Caco-2 (cell line): ENCODE results near the gene NETO2. TPM values are rescaled to one million over a fixed set of nuclear protein-coding genes. Genes with fewer than 3 reads are reported as not detected.
"Not testable (repeated sequence)": the region's sequence is repeated elsewhere in the genome, so short reads cannot be mapped to it uniquely, and the experiment has no call there.

Experiments
- BruUV-seq: library from RNA; stranded (reverse); fragments of 400-500 nt; replicated peaks from 2 replicates; lab custom pipeline; 2021; lab: Mats Ljungman, UMichigan
- CTCF ChIA-PET: fragments of 300-600 bp; sonication (Branson Sonifier 250); formaldehyde crosslinking; loops from one replicate; lab custom pipeline; 2022; ENCODE audit warnings: antibody characterized with exemption; lab: Charles Lee
- POLR2A ChIA-PET: fragments of 300-600 bp; sonication (Branson Sonifier 250); formaldehyde crosslinking; loops from one replicate; lab custom pipeline; 2022; ENCODE audit warnings: antibody characterized with exemption; lab: Charles Lee
- DNase-seq, 2 experiments: peaks; one replicate each; pipeline versions ENCODE4 v3.0.0 to v3.0.0-alpha.2; 2020 to 2022
- H3K27me3 ChIP-seq: replicated peaks from 2 replicates; pipeline ENCODE4 v1.6.0; 2011; ENCODE audit warnings: low read length; ENCODE audit not compliant: control insufficient read depth, insufficient read depth
- H3K36me3 ChIP-seq: 2 replicates; pipeline ENCODE4 v1.5.1; 2011; ENCODE audit warnings: low read length; ENCODE audit not compliant: control insufficient read depth, insufficient read depth
- H3K4me1 ChIP-seq: fragments of 250-450 bp; sonication (Bioruptor Pico); 2 replicates; pipeline ENCODE4 v1.5.1; 2020; ENCODE audit warnings: mild to moderate bottlenecking
- H3K4me3 ChIP-seq: 2 replicates; pipeline ENCODE4 v1.5.1; 2011; ENCODE audit warnings: low read depth, mild to moderate bottlenecking, control low read depth, low read length
- H3K9me3 ChIP-seq: fragments of 250-450 bp; sonication (Bioruptor Pico); 2 replicates; pipeline ENCODE4 v1.5.1; 2020; ENCODE audit warnings: mild to moderate bottlenecking, moderate library complexity
- H3K27ac Mint-ChIP-seq: one replicate; pipeline ENCODE4 v1.8.0; 2022; ENCODE audit warnings: mixed read lengths; ENCODE audit not compliant: unreplicated experiment
- H3K27me3 Mint-ChIP-seq: one replicate; pipeline ENCODE4 v1.8.0; 2022; ENCODE audit warnings: mixed read lengths; ENCODE audit not compliant: insufficient read depth, unreplicated experiment
- H3K36me3 Mint-ChIP-seq: one replicate; pipeline ENCODE4 v1.8.0; 2022; ENCODE audit warnings: mild to moderate bottlenecking, mixed read lengths; ENCODE audit not compliant: insufficient read depth, unreplicated experiment
- H3K4me1 Mint-ChIP-seq: one replicate; pipeline ENCODE4 v1.8.0; 2022; ENCODE audit warnings: low read depth, mixed read lengths; ENCODE audit not compliant: unreplicated experiment
- H3K4me3 Mint-ChIP-seq: one replicate; pipeline ENCODE4 v1.8.0; 2022; ENCODE audit warnings: mild to moderate bottlenecking, moderate library complexity, mixed read lengths; ENCODE audit not compliant: unreplicated experiment
- H3K9me3 Mint-ChIP-seq: one replicate; pipeline ENCODE4 v1.8.0; 2022; ENCODE audit warnings: mixed read lengths; ENCODE audit not compliant: unreplicated experiment
- intact Hi-C: fragments of 100-400 bp; cut with micrococcal nuclease; formaldehyde crosslinking; loops from one replicate; pipeline ENCODE4 v1.10.0; 2022; ENCODE audit not compliant: unreplicated experiment
- total RNA-seq: library from RNA; stranded (reverse); gene quantifications from 2 replicates; pipeline ENCODE4 v1.2.3, GENCODE V29; 2022
- TF ChIP-seq, protein P1 (sequence below), 2 experiments: fragments of 200-600 bp in 1 of 2; IDR thresholded peaks; 1 replicate in 1 of 2; 2 replicates in 1 of 2; pipeline versions ENCODE4 v1.5.1 to v1.8.0; 2011 to 2022; ENCODE audit warnings: antibody characterized with exemption in 1 of 2, control low read depth in 1 of 2, inconsistent platforms in 1 of 2, low read depth in 1 of 2, low read length in 1 of 2, mild to moderate bottlenecking in 1 of 2, moderate library complexity in 1 of 2; ENCODE audit not compliant: insufficient read depth in 1 of 2, severe bottlenecking in 1 of 2, unreplicated experiment in 1 of 2

Gene NETO2
- total RNA-seq, 1 experiment from 2014 or later = 41.2 TPM

DNA sequence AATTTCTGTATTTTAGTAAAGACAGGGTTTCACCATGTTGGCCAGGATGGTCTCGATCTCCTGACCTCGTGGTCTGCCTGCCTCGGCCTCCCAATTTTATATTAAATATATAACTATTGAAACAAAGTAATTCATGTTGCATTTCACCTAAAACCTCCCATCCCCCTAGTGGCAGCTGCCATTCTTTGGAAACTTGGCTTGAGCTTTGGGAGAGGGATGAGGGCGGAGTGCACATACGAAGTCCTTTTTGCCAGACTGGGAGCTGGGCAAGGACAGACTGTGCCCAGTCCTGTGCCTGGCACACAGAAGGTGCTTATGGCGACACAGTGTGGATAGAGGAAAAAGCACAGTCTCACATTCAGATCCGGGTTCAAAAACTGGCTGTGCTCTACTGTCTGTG, 83.8 kb downstream of the NETO2 start:
- no TSS peak for BruUV-seq
- Mint-ChIP-seq H3K36me3 (no peaks in the 10 kb centered on the region), H3K27me3 (no peaks in the 10 kb centered on the region), H3K9me3 (peaks cover 11% of the 10 kb centered on the region), H3K4me1 (no peaks in the 10 kb centered on the region), H3K4me3 (no peak overlapping the region), H3K27ac (no peak overlapping the region)
- Histone ChIP-seq H3K36me3 (no peaks in the 10 kb centered on the region), H3K27me3 (no peaks in the 10 kb centered on the region; the same call in 1 of the 2 replicates), H3K9me3 (no peaks in the 10 kb centered on the region), H3K4me1 (no peaks in the 10 kb centered on the region), H3K4me3 (no peak overlapping the region)
- intact Hi-C loops = no loop called here
- DNase-seq = no peak
- CTCF ChIA-PET = interaction anchor here (1.0 kb wide), 1 partner anchor 22 kb away, joined by 4 read pairs; no protein-coding TSS in a partner anchor
- POLR2A ChIA-PET = no interaction called here
- TF ChIP-seq, protein P1, sequence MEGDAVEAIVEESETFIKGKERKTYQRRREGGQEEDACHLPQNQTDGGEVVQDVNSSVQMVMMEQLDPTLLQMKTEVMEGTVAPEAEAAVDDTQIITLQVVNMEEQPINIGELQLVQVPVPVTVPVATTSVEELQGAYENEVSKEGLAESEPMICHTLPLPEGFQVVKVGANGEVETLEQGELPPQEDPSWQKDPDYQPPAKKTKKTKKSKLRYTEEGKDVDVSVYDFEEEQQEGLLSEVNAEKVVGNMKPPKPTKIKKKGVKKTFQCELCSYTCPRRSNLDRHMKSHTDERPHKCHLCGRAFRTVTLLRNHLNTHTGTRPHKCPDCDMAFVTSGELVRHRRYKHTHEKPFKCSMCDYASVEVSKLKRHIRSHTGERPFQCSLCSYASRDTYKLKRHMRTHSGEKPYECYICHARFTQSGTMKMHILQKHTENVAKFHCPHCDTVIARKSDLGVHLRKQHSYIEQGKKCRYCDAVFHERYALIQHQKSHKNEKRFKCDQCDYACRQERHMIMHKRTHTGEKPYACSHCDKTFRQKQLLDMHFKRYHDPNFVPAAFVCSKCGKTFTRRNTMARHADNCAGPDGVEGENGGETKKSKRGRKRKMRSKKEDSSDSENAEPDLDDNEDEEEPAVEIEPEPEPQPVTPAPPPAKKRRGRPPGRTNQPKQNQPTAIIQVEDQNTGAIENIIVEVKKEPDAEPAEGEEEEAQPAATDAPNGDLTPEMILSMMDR (IDR thresholded peaks at IDR 0.05; ENCODE audit: insufficient read depth in 1 of 2, low read depth in 1 of 2, low read length in 1 of 2, severe bottlenecking in 1 of 2, unreplicated experiment in 1 of 2) = no peak

GRCh38 chr16:47059130-47059529, 84.6 kb downstream of the NETO2 start:
- POLR2A ChIA-PET, H3K4me3 ChIP-seq, H3K27ac Mint-ChIP-seq, H3K9me3 ChIP-seq, H3K4me3 Mint-ChIP-seq, H3K36me3 ChIP-seq, H3K27me3 Mint-ChIP-seq, DNase-seq, intact Hi-C loops, H3K4me1 ChIP-seq, H3K36me3 Mint-ChIP-seq, H3K27me3 ChIP-seq, BruUV-seq, H3K4me1 Mint-ChIP-seq: not testable (repeated sequence)
- CTCF ChIA-PET = interaction anchor here (1.0 kb wide), 1 partner anchor 22 kb away, joined by 4 read pairs; no protein-coding TSS in a partner anchor
- H3K9me3 Mint-ChIP-seq = peaks cover 11% of the 10 kb centered on the region

- Histone ChIP-seq H3K27me3 (no peaks in the 10 kb centered on the region; the same call in 1 of the 2 replicates), H3K9me3 (no peaks in the 10 kb centered on the region), H3K36me3 (no peaks in the 10 kb centered on the region), H3K4me1 (no peaks in the 10 kb centered on the region), H3K4me3 (no peak overlapping the region)
- BruUV-seq = no TSS peak
- H3K36me3 Mint-ChIP-seq = no peaks in the 10 kb centered on the region
- ChIA-PET CTCF (no interaction called here), POLR2A (no interaction called here)
- DNase-seq = no peak
- TF ChIP-seq, protein P1 (IDR thresholded peaks at IDR 0.05; ENCODE audit: insufficient read depth in 1 of 2, low read depth in 1 of 2, low read length in 1 of 2, severe bottlenecking in 1 of 2, unreplicated experiment in 1 of 2) = no peak
- no peaks in the 10 kb centered on the region for H3K27me3 Mint-ChIP-seq
- H3K4me1 Mint-ChIP-seq = no peaks in the 10 kb centered on the region
- H3K4me3 Mint-ChIP-seq = no peak overlapping the region
- H3K9me3 Mint-ChIP-seq = peaks cover 11% of the 10 kb centered on the region
- H3K27ac Mint-ChIP-seq = no peak overlapping the region
- intact Hi-C loops = no loop called here
These were observed 85.3 kb downstream of the NETO2 start for GRCh38 chr16:47058295-47059086.
